Vagina (tissue), 2 donors: ENCODE data around the gene ZNF782.

Experiments used
- CTCF ChIP-seq, 3 experiments: fragments of 450-650 bp in 2 of 3; fragments of 200-600 bp in 1 of 3; sonication (generic) in 1 of 3; IDR thresholded peaks; one replicate each; pipeline ENCODE4 v1.5.1; 2017 to 2019; ENCODE audit warnings: antibody characterized with exemption in 3 of 3, mild to moderate bottlenecking in 2 of 3, moderate library complexity in 2 of 3
- POLR2AphosphoS5 ChIP-seq, 2 donors: sonication (generic); formaldehyde crosslinking; IDR thresholded peaks; one replicate each; pipeline ENCODE4 v1.9.0; 2017; ENCODE audit warnings: antibody characterized with exemption in 2 of 2, mild to moderate bottlenecking in 2 of 2, low read depth in 1 of 2; ENCODE audit not compliant: insufficient read depth in 1 of 2

DNA sequence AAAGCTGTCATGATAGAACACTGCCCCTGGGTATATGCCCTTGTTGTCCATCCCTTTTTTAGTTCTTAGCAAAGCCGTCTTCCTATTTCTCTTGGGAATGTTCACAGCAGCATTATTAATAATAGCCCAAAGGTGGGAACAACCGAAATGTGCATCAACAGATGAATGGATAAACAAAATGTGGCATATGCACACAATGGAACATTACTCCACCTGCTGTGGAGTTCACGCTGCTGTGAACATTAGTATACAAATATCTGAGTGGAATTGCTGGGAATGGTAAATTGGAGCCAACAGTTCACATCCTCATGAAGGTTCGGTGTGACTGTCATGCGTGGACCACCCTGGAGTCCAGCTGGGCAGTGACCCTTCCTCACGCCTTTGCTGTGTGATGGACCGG, 37.8 kb upstream of the ZNF782 start:
- TF ChIP-seq CTCF (IDR thresholded peaks at IDR 0.05), result no peak
- TF ChIP-seq POLR2AphosphoS5 (IDR thresholded peaks at IDR 0.05; ENCODE audit: insufficient read depth in 1 of 2, low read depth in 1 of 2), result no peak
